NCI-H1105 treated with DMSO at 0.1 percent for 48 hours (cell line): ENCODE results near the gene INPP4A.

Source experiments
- DNase-seq: peaks from one replicate; lab custom pipeline; 2025; lab: John Stamatoyannopoulos, UW

The INPP4A gene

GRCh38 chr2:98476192-98476868, 31.7 kb downstream of the INPP4A start:
- peak; percentile 47 for DNase-seq

- no peak for DNase-seq
Observed at GRCh38 chr2:98477036-98477435, 32.4 kb downstream of the INPP4A start.

GRCh38 chr2:98477506-98477905, 32.8 kb downstream of the INPP4A start:
- DNase-seq: no peak

GRCh38 chr2:98478088-98478551, 33.5 kb downstream of the INPP4A start:
- no peak for DNase-seq

- DNase-seq: no peak
Observed at GRCh38 chr2:98478907-98479306, 34.2 kb downstream of the INPP4A start.

GRCh38 chr2:98479371-98479770, 34.7 kb downstream of the INPP4A start:
- no peak for DNase-seq

DNA sequence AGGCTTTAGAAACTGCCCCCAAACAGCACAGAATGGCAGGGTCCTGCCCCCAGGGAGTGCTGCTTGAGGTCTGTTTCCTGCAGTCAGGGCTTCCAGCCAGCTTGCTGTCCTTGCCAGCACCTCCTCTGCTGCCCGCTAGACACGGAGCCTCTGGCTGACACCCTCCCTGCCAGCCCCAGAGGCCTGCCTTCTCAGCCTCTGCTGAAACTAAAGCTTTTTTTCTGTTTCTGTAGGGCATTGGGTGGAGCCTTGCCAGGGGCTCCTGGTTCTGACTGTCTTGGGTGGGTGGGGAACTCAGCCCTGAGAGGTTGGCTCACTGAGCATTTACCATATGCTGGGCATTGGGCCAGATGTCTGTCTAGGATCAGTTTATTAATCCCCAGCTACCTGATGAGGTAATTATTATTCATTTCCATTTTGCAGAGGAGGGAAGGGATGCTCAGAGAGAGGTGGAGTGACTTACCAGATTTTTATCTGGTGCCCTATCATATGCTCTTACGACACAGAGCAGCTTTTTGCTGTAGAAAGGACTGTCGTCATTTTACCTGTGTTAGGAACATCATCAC, 35.4 kb downstream of the INPP4A start:
- peak; percentile 94 for DNase-seq

DNA sequence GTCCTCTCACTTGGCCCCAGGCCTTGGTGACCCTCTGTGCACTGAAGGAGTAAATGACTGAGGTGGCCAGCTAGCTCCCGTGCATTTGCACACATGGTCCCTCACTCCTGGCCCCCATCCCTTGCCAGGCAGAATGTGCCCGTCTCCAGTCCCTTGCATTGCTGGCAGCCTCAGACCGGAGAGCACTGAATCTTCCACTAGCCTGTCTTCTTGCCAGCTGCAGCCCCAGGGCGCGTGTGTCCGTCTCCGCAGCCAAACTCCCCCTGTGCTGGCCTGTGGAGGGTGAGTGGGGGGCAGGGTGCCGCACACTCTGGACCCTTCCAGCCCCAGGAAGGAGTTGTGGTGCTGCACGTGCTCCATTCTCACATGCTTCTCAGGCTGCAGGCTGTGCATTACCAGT, 35.9 kb downstream of the INPP4A start:
- no peak for DNase-seq

DNA sequence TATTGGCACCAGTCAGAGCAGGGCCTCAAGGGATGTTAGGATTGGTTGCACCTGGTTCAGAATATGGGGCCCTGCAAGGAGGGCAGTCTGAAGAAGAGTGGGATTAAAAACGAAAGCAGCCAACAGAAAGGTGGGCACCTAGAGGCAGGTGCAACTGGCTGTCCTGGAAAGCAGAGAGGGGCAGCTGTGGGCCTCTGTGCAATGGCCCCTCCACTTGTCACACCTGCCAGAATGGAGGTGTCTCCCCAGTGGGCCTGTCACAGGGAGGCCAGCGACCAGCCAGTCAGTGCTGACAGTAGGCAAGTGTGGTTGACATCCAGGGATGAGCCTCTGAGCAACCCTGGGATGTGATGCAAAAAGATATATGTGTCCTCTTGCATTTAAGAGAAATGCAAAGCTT, 37.7 kb downstream of the INPP4A start:
- no peak for DNase-seq

DNA sequence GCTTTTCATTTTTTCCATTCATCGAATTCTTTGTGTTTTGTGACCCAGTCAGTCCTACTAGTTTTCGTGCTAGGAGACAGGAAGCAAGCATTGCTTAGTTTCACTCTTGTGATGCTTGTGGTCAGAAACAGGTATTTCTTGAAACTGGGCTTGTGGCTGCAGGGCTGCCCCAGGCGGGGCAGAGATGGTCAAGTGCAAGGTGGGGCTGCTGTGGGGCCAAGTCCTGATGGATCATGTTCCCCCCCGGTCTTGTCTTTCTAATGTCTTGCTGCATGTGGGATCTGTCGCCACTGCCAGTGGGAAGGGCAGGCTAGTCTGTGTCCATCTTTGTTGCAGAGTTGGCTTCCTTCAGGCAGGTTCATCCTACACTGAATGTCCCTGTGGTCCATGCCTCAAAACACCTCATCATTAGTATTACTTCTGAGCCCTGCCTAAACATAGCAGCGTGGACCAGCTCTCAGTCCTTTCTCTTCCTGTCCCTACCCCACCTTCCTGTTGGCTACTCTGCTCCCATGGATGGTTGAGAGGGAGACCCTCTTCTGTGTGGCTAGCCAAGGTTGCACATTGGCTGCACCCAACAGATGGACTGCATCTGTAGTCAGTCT, 38.7 kb downstream of the INPP4A start:
- DNase-seq: no peak

DNA sequence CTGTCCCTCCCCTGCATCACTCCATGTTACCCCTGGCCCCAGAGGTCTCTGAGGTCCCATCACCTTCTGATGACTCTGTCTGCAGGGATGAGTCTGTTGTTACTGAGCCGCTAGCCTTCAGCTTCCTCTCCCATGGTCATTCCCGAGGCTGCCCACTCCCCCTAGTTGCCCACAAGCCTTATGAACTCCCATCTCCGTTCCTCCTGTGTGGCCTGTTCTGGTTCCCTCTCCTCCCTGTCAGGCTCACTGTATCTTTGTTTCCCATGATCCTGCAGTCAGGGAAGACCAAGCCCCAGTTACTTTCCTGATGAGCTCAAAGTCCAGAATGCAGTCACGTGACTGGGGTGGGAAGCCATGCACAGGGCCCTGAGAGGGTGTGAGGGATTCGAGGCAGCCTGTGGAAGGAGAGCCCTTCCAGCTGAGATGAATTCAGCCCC, 39.5 kb downstream of the INPP4A start:
- no peak for DNase-seq

GRCh38 chr2:98484652-98485452, 40.2 kb downstream of the INPP4A start:
- DNase-seq: no peak

- DNase-seq: no peak
Observed at GRCh38 chr2:98485453-98485755, 40.7 kb downstream of the INPP4A start.

- DNase-seq: no peak
Observed at GRCh38 chr2:98486374-98486981, 41.8 kb downstream of the INPP4A start.

DNA sequence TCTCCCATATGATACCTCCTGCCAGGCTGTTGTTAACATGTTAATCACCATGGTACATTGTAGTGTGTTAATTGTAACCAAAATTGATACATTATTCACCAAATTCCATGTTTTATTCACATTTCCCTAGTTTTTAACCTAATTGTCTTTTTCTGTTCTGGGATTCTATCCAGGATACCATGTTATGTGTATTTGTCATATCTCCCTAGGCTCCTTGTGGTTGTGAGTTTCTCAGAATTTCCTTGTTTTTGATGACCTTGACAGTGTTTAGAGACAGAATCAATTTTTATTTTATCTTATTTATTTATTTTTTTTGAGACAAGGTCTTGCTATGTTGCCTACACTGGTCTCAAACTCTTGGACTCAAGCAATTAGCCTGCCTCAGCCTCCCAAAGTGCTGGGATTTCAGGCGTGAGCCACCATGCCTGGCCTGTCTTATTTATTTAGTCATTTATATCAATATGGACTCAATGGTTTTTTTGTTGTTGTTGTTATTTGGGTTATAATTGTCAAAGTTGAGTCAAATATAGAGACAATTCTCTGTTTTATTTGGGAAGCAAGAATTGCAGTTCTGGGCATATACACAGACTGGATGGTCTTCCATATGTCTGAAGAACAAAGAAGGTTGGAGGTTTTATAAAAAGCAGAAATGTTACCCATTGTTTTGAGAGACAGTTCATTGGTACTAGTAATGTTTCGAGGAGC, 42.6 kb downstream of the INPP4A start:
- DNase-seq: no peak

DNA sequence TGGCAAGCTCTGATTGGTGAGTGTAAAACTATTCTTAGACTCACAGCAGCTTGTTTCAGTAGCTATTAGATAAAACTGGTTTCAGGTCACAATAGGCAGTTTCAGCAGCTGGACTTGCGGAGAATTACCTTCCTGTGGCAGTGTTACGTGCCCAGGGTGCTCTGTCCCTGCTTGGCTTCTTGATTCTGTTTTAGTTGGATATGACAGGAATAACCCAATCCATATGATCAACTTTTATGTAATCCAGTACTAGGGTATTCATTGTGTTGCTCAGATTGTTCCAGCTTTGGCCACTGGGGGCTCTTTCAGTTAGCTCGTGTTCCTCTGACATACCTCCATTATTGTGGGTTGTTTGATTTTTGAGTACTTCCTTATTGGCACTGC, 43.1 kb downstream of the INPP4A start:
- DNase-seq: peak; percentile 6

DNA sequence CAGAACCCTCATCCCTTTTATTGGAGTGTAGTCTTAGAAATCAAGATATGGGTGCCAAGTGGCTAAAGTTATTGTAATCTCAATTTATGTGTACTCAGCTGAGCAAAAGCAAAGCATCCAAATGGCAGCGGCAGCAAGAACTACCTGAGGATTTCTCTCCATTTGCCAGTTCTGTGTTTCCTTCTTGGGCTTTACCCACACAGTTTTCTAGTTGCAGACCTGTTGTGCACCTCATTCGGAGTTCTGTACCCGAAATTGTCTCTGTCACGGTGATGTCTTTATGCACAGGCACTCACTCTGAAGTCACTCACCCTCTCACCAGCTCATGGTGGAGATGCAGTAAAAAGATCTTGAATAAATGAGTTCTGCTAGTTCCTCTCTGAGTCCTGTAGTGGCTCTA, 43.6 kb downstream of the INPP4A start:
- no peak for DNase-seq

DNA sequence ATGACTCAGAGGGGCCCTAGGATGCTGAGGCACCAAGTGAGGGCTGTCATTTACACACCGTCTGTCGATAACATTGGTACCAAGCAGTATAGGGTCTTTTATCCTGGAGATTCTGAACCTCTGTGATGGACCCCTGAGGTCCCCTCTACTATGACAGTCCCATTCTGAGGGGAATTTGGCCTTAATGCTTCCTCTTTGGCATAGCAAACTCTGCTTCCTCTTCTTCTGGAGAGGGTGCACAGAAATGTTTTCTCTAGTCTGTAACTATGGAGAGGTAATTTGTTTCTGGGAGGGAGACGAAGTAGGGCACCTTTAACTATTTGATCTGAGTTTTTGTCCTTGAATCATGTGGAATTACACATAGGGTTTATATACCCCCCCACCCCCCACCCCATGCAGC, 44.8 kb downstream of the INPP4A start:
- DNase-seq: no peak

DNA sequence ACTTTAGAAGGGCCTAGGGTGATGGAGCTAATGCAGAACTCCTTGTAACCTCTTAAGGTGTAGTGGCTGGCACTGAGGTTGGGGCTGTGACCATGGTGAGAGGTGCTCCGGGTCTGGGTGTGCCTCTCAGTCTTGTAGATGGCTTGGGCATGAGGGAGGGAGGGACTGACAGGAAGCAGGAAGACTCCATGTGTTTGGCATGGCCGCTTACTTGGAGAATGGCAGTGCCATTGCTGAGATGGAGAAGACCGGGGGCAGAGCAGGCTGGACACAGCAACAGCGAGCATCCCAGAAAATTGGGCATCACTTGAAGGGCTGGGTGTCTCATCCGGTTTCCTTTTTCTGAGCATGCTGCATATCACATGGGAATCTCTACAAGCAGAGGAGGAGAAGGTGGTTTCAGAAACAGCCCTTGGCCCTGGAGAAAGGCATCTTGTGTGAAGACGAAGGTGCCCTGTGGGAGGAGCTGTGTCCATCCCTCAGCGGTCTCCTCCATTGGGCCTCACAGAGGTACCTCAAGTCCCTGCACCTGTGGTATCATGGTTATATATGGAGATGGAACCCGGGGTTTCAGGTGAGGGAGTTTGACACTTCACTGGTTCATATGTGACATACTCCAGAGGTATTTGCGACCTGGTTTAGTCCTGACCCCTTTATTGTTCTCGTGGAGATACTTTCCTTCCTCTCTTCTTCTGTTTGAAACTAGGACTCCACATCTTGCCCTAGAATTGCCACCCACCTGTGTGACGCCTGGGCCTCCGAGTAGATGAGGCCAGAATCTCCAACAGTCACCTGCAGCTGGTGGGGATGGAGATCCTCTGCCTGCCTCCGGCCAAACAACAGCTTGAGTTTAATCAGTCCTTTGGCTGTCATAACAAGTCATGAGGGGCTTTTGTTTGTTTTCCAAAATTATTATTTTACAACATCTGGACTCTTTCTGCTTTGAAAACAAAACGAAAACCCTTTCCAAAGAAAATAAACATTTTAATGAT, 45.6 kb downstream of the INPP4A start:
- no peak for DNase-seq

GRCh38 chr2:98492441-98492840, 47.8 kb downstream of the INPP4A start:
- DNase-seq: no peak

- no peak for DNase-seq
Observed at GRCh38 chr2:98494699-98495098, 50.0 kb downstream of the INPP4A start.
